HepG2 (cell line): ENCODE data around the gene ITGA6. TPM values are rescaled to one million over a fixed set of nuclear protein-coding genes. Genes with fewer than 3 reads are reported as not detected.

Source experiments
- ATAC-seq: fragments of 200-7000 bp; cut with Tn5 transposase; 3 replicates; pipeline ENCODE4 v1.9.1; 2020; ENCODE audit warnings: mild to moderate bottlenecking, moderate library complexity
- BruUV-seq: library from RNA; stranded (reverse); fragments of 400-500 nt; replicated peaks from 2 replicates; lab custom pipeline; 2021; lab: Mats Ljungman, UMichigan
- CTCF ChIA-PET: fragments of 300-600 bp; formaldehyde crosslinking; extraction: SDS; loops from one replicate; lab custom pipeline; 2021; ENCODE audit warnings: low total read pairs, inconsistent platforms, low intra/inter-chr PET ratio; lab: Yijun Ruan, JAX
- POLR2A ChIA-PET: fragments of 350-600 bp; sonication (Branson Sonifier 250); formaldehyde crosslinking; loops from one replicate; lab custom pipeline; 2020; ENCODE audit warnings: antibody characterized with exemption, inconsistent platforms; lab: Yijun Ruan, JAX
- DNase-seq: peaks from one replicate; pipeline ENCODE4 v3.0.0-alpha.2; 2015; ENCODE audit warnings: low spot score
- FAIRE-seq: peaks from 3 replicates; lab custom pipeline; 2011; peaks lifted over from hg19 to GRCh38; lab: Jason Lieb, UNC
- H2AFZ ChIP-seq: one replicate; pipeline ENCODE4 v1.6.1; 2011; ENCODE audit warnings: low read length, inconsistent platforms
- H3K27ac ChIP-seq: fragments of 300-600 bp; 3 replicates; pipeline ENCODE4 v1.8.0; 2011; ENCODE audit warnings: mixed run types, mild to moderate bottlenecking, mixed read lengths, low read length, inconsistent platforms; ENCODE audit not compliant: insufficient read depth; ENCODE audit errors: extremely low read length
- H3K27me3 ChIP-seq, 2 experiments: fragments of 200-600 bp in 1 of 2; 2 replicates in 1 of 2; 3 replicates in 1 of 2; pipeline versions ENCODE4 v1.6.0 to v1.8.0; 2011; ENCODE audit warnings: low read length in 2 of 2, mild to moderate bottlenecking in 2 of 2, moderate library complexity in 2 of 2, inconsistent platforms in 1 of 2; ENCODE audit not compliant: insufficient read depth in 2 of 2, control insufficient read depth in 1 of 2
- H3K36me3 ChIP-seq, 2 experiments: fragments of 200-600 bp in 1 of 2; replicated peaks in 1 of 2; 2 replicates in 1 of 2; 3 replicates in 1 of 2; pipeline versions ENCODE4 v1.5.1 to v1.8.0; 2011; ENCODE audit warnings: low read length in 2 of 2, inconsistent platforms in 1 of 2; ENCODE audit not compliant: insufficient read depth in 2 of 2, control insufficient read depth in 1 of 2
- H3K4me1 ChIP-seq: 2 replicates; pipeline ENCODE4 v1.5.1; 2012; ENCODE audit warnings: low read length, inconsistent platforms; ENCODE audit not compliant: insufficient read depth
- H3K4me2 ChIP-seq: 2 replicates; pipeline ENCODE4 v1.6.0; 2011; ENCODE audit warnings: low read depth, low read length, inconsistent platforms
- H3K4me3 ChIP-seq, 3 experiments: fragments of 200-600 bp in 1 of 3; sonication (generic), shearing (Covaris generic) in 1 of 3; replicated peaks in 1 of 3; 2 replicates each; pipeline ENCODE4 v1.5.1; 2011 to 2016; ENCODE audit warnings: low read length in 3 of 3, inconsistent platforms in 2 of 3, low read depth in 2 of 3, mild to moderate bottlenecking in 2 of 3, control low read depth in 1 of 3, mixed read lengths in 1 of 3; ENCODE audit not compliant: insufficient read depth in 1 of 3
- H3K79me2 ChIP-seq: one replicate; pipeline ENCODE4 v1.6.1; 2011; ENCODE audit warnings: low read length, inconsistent platforms; ENCODE audit not compliant: insufficient read depth
- H3K9ac ChIP-seq: 2 replicates; pipeline ENCODE4 v1.6.0; 2011; ENCODE audit warnings: mild to moderate bottlenecking, low read depth, low read length, inconsistent platforms; ENCODE audit not compliant: insufficient read depth
- H3K9me3 ChIP-seq: 2 replicates; pipeline ENCODE4 v1.5.1; 2012; ENCODE audit warnings: mild to moderate bottlenecking, low read length
- H4K20me1 ChIP-seq: 2 replicates; pipeline ENCODE4 v1.6.0; 2011; ENCODE audit warnings: inconsistent platforms, mild to moderate bottlenecking, low read length, moderate library complexity; ENCODE audit not compliant: insufficient read depth
- ATF1 ChIP-seq: IDR thresholded peaks from 2 replicates; pipeline ENCODE4 v1.6.1; 2016; ENCODE audit warnings: mild to moderate bottlenecking, control low read depth
- FOXA1 ChIP-seq, 2 experiments: fragments of 450-650 bp in 1 of 2; sonication (generic) in 1 of 2; formaldehyde crosslinking in 1 of 2; IDR thresholded peaks; 2 replicates each; pipeline versions ENCODE4 v1.4.0 to v1.6.1; 2016 to 2020; ENCODE audit warnings: missing genetic modification reagents in 1 of 2
- GMEB2 ChIP-seq: IDR thresholded peaks from 2 replicates; pipeline ENCODE4 v1.6.1; 2016; ENCODE audit warnings: missing biosample characterization, missing genetic modification reagents, low read depth
- HNRNPUL1 ChIP-seq: fragments of 200-400 bp; formaldehyde crosslinking; IDR thresholded peaks from 2 replicates; pipeline ENCODE4 v1.6.1; 2017; ENCODE audit warnings: low read depth, mild to moderate bottlenecking, low read length, moderate library complexity
- JDP2 ChIP-seq: sonication (generic); formaldehyde crosslinking; IDR thresholded peaks from 2 replicates; pipeline ENCODE4 v1.8.1; 2022; ENCODE audit warnings: missing genetic modification reagents, borderline replicate concordance
- PHF8 ChIP-seq: sonication (generic); formaldehyde crosslinking; IDR thresholded peaks from 2 replicates; pipeline ENCODE4 v1.5.0; 2020; ENCODE audit warnings: missing genetic modification reagents
- PPARG ChIP-seq: conservative IDR thresholded peaks from 2 replicates; pipeline ENCODE4 v1.6.1; 2016; ENCODE audit warnings: missing biosample characterization, missing genetic modification reagents
- TBX3 ChIP-seq: fragments of 450-650 bp; IDR thresholded peaks from 2 replicates; pipeline ENCODE4 v1.6.1; 2017; ENCODE audit warnings: antibody characterized with exemption, mild to moderate bottlenecking, inconsistent platforms, borderline replicate concordance
- ZBED4 ChIP-seq: sonication (generic); formaldehyde crosslinking; IDR thresholded peaks from 2 replicates; pipeline ENCODE4 v1.4.0; 2020; ENCODE audit warnings: missing genetic modification reagents, borderline replicate concordance
- ZBTB44 ChIP-seq: sonication (generic); formaldehyde crosslinking; IDR thresholded peaks from 2 replicates; pipeline ENCODE4 v1.4.0; 2020; ENCODE audit warnings: missing genetic modification reagents
- ZNF333 ChIP-seq: sonication (generic); formaldehyde crosslinking; IDR thresholded peaks from 2 replicates; pipeline ENCODE4 v1.4.0; 2020; ENCODE audit warnings: mild to moderate bottlenecking, missing genetic modification reagents, borderline replicate concordance
- ZNF816 ChIP-seq: sonication (generic); formaldehyde crosslinking; IDR thresholded peaks from 2 replicates; pipeline ENCODE4 v1.8.0; 2022; ENCODE audit warnings: missing genetic modification reagents, mild to moderate bottlenecking, borderline replicate concordance
- WGBS: methylation state at CpG from one replicate; pipeline ENCODE4 v1.1.6; 2017; ENCODE audit warnings: low lambda C conversion rate; 5-methylcytosine and 5-hydroxymethylcytosine counted together
- in situ Hi-C: cut with HindIII; loops from 2 replicates; pipeline ENCODE4 v1.10.0; 2017; ENCODE audit warnings: low pct_unique_long_range_greater_than_20kb; ENCODE audit not compliant: extremely low pct_ligation_motif_present
- intact Hi-C: fragments of 100-400 bp; cut with micrococcal nuclease; formaldehyde crosslinking; loops from one replicate; pipeline ENCODE4 v1.10.0; 2022; ENCODE audit not compliant: unreplicated experiment
- polyA plus RNA-seq, 8 experiments: library from polyadenylated mRNA; depleted of rRNA in 3 of 8; stranded (reverse) in 7 of 8; unstranded in 1 of 8; fragments of >200 nt; fragmentation: Illumina TruSeq in 4 of 8; extraction: Trizol in 4 of 8; gene quantifications; 2 replicates each; pipeline versions ENCODE4 v1.2.1 to v1.2.3, GENCODE V29; 2011 to 2016; ENCODE audit warnings: low read depth in 4 of 8, missing spikeins in 1 of 8, mixed read lengths in 1 of 8; ENCODE audit not compliant: insufficient read depth in 1 of 8
- total RNA-seq, 5 experiments: library from RNA; depleted of rRNA; stranded (reverse); fragments of >200 nt; fragmentation: Illumina TruSeq; extraction: Trizol; gene quantifications; 2 replicates each; pipeline ENCODE4 v1.2.3, GENCODE V29; 2016; ENCODE audit warnings: low read depth in 1 of 5
- TF ChIP-seq, protein P1 (sequence below): sonication (generic); formaldehyde crosslinking; IDR thresholded peaks from 2 replicates; pipeline ENCODE4 v1.9.0; 2021; ENCODE audit warnings: missing genetic modification reagents, borderline replicate concordance

ITGA6 gene
- total and polyA plus RNA-seq, 2 of the 13 experiments (the other 11 are each of a cell fraction or from before 2014, with no cell fraction given) = 24.0 to 92.5 TPM

GRCh38 chr2:172470958-172471922 is 43.9 kb downstream of the ITGA6 start:
- no peak overlapping the region for H2AFZ ChIP-seq
- H4K20me1 ChIP-seq = no peaks in the 10 kb centered on the region
- H3K27ac ChIP-seq = no peak overlapping the region
- no peak overlapping the region for H3K4me3 ChIP-seq
- H3K79me2 ChIP-seq = no peaks in the 10 kb centered on the region
- intact Hi-C loops (no loop called here), in situ Hi-C loops (no loop called here)
- ChIA-PET POLR2A (no interaction called here), CTCF (no interaction called here)
- 96% methylated on average over 11 of the region's 11 CpGs for WGBS
- no peak overlapping the region for H3K9ac ChIP-seq
- FAIRE-seq (no peak), ATAC-seq (no peak), DNase-seq (no peak)
- peaks cover 5% of the 10 kb centered on the region; the same call in 1 of the 2 replicates for H3K4me1 ChIP-seq
- TF ChIP-seq, protein P1, sequence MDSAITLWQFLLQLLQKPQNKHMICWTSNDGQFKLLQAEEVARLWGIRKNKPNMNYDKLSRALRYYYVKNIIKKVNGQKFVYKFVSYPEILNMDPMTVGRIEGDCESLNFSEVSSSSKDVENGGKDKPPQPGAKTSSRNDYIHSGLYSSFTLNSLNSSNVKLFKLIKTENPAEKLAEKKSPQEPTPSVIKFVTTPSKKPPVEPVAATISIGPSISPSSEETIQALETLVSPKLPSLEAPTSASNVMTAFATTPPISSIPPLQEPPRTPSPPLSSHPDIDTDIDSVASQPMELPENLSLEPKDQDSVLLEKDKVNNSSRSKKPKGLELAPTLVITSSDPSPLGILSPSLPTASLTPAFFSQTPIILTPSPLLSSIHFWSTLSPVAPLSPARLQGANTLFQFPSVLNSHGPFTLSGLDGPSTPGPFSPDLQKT (CRISPR knock-in tag) = no peak
- TF ChIP-seq FOXA1 (IDR thresholded peaks at IDR 0.05) (no peak), FOXA1 (CRISPR knock-in tag; IDR thresholded peaks at IDR 0.05) (no peak), PPARG (CRISPR knock-in tag) (no peak), TBX3 (no peak), ZNF333 (CRISPR knock-in tag) (no peak), PHF8 (no peak), ZNF816 (CRISPR knock-in tag) (no peak), ZBED4 (CRISPR knock-in tag) (no peak), JDP2 (CRISPR knock-in tag) (no peak), ZBTB44 (CRISPR knock-in tag) (no peak), GMEB2 (CRISPR knock-in tag) (no peak), HNRNPUL1 (no peak), ATF1 (no peak)
- H3K27me3 ChIP-seq = no peaks in the 10 kb centered on the region
- no TSS peak for BruUV-seq
- no peaks in the 10 kb centered on the region for H3K9me3 ChIP-seq
- H3K36me3 ChIP-seq = peaks cover 6 to 82% of the 10 kb centered on the region in 2 experiments
- no peak overlapping the region for H3K4me2 ChIP-seq
